Measurements from ENCODE around the gene CBLC. TPM values are rescaled to one million over a fixed set of nuclear protein-coding genes. Genes with fewer than 3 reads are reported as not detected.
A peak's percentile ranks its signal among the peaks of the same experiment; 100 is the strongest.

The CBLC gene
- total RNA-seq, 4 donors from 2014 or later: 84.2 to 197 (median 132) TPM

DNA sequence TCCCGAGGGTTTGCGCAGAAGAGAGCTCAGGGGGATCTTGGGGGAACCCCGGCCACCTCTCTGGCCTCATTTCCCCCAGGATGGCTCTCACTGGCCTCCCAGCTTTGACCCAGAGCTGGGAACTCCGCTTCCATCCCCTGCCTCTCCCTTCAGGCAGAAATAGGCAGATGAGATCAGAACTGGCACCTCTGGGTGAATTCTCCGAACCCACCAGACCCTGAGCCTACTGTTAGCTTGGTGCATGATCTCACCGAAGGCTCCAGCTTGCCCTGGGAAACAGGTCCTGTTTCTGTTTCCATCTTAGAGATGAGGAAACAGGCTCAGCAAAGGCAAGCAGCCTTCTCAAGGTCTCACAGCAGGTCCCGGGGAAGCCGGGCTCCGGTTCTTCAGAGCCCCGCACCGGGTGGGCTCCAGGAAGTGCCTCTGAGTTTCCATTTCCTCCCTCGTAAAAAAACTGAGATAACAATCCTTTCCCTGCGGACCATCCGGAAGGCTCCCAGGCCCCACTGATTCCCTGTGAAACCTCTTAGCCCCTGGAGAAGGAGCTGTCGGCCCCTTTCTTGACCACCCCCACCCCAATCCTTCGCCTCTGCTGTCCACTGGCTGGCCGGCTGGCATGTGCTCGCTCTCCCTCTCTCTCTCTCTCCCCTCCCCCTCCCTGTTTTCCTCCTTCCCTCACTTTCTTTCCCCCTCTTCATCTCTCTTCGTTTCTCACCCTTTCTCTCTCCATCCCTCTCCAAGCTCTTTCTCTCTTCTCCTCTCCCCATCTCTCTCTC lies 70.5 kb downstream of the CBLC start:
- peaks cover 0 to 38% (median 12%) of the 10 kb centered on the region in 4 donors for H3K4me1 ChIP-seq
- peaks cover 0 to 5% (median 0%) of the 10 kb centered on the region in 4 donors for H3K9me3 ChIP-seq
- no peaks in the 10 kb centered on the region for H3K27me3 ChIP-seq
- H3K36me3 ChIP-seq: no peaks in the 10 kb centered on the region
- DNase-seq: peak in 1 of 3 donors; percentile 46
- no peak for TF ChIP-seq POLR2A (IDR thresholded peaks at IDR 0.05)
- TF ChIP-seq, protein P1, sequence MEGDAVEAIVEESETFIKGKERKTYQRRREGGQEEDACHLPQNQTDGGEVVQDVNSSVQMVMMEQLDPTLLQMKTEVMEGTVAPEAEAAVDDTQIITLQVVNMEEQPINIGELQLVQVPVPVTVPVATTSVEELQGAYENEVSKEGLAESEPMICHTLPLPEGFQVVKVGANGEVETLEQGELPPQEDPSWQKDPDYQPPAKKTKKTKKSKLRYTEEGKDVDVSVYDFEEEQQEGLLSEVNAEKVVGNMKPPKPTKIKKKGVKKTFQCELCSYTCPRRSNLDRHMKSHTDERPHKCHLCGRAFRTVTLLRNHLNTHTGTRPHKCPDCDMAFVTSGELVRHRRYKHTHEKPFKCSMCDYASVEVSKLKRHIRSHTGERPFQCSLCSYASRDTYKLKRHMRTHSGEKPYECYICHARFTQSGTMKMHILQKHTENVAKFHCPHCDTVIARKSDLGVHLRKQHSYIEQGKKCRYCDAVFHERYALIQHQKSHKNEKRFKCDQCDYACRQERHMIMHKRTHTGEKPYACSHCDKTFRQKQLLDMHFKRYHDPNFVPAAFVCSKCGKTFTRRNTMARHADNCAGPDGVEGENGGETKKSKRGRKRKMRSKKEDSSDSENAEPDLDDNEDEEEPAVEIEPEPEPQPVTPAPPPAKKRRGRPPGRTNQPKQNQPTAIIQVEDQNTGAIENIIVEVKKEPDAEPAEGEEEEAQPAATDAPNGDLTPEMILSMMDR (IDR thresholded peaks at IDR 0.05): no peak
- H3K27ac ChIP-seq: peak overlapping the region; percentile 75 to 97 (median 96)
- H3K4me3 ChIP-seq: peak overlapping the region; percentile 58 to 95 (median 82)

GRCh38 chr19:44848812-44849447 lies 71.2 kb downstream of the CBLC start:
- no peak for DNase-seq
- Histone ChIP-seq H3K9me3 (peaks cover 0 to 5% (median 0%) of the 10 kb centered on the region in 4 donors), H3K4me1 (peaks cover 0 to 38% (median 12%) of the 10 kb centered on the region in 4 donors), H3K4me3 (peak overlapping the region in 3 of 4 donors; percentile 58 to 95 (median 88)), H3K27ac (peak overlapping the region; percentile 75 to 97 (median 96)), H3K36me3 (no peaks in the 10 kb centered on the region), H3K27me3 (no peaks in the 10 kb centered on the region)
- TF ChIP-seq POLR2A (IDR thresholded peaks at IDR 0.05): no peak
- TF ChIP-seq, protein P1 (IDR thresholded peaks at IDR 0.05): no peak

Small RNAs within 50 kb of the gene (small RNA-seq; reads per million reads assigned to genes)
- gene RF00156: 0 reads per million in 2 donors

Other genes starting within 250 kb of the CBLC start
- 100 to 1,000 TPM in 3 of 4 donors, 1 to 10 TPM in 1; 5.0 to 490 (median 163) TPM for gene CEACAM20, start 248.2 kb upstream of the CBLC start, total RNA-seq
- 10 to 100 TPM in 2 of 4 donors, 1 to 10 TPM in 1, not detected in 1; 7.5 to 20.7 (median 11.0) TPM for gene IGSF23, start 164.3 kb upstream of the CBLC start, total RNA-seq
- gene PVR, start 134.0 kb upstream of the CBLC start, total RNA-seq: 10 to 100 TPM; 21.7 to 49.3 (median 40.0) TPM
- gene CEACAM19, start 106.4 kb upstream of the CBLC start, total RNA-seq: 10 to 100 TPM in 3 of 4 donors, 1 to 10 TPM in 1; 4.4 to 16.9 (median 13.3) TPM
- not detected for gene CEACAM16, start 78.7 kb upstream of the CBLC start, total RNA-seq
- 100 to 1,000 TPM in 3 of 4 donors, 10 to 100 TPM in 1; 45.4 to 136 (median 119) TPM for gene BCL3, start 29.2 kb upstream of the CBLC start, total RNA-seq
- gene BCAM, start 31.2 kb downstream of the CBLC start, total RNA-seq: 10 to 100 TPM; 32.2 to 40.2 (median 37.1) TPM
- 100 to 1,000 TPM in 3 of 4 donors, 10 to 100 TPM in 1; 25.6 to 171 (median 122) TPM for gene NECTIN2, start 68.4 kb downstream of the CBLC start, total RNA-seq
- gene TOMM40, start 113.4 kb downstream of the CBLC start, total RNA-seq: 10 to 100 TPM; 32.6 to 45.7 (median 37.5) TPM
- 100 to 1,000 TPM in 1 of 4 donors, 10 to 100 TPM in 3; 24.2 to 203 (median 51.6) TPM for gene APOE, start 127.9 kb downstream of the CBLC start, total RNA-seq
- gene APOC1, start 136.7 kb downstream of the CBLC start, total RNA-seq: 100 to 1,000 TPM in 1 of 4 donors, 10 to 100 TPM in 1, 1 to 10 TPM in 1, not detected in 1; 3.9 to 107 (median 14.2) TPM
- gene APOC4, start 164.3 kb downstream of the CBLC start, total RNA-seq: not detected
- 10 to 100 TPM in 2 of 4 donors, 1 to 10 TPM in 2; 4.5 to 13.8 (median 9.5) TPM for gene APOC2, start 168.2 kb downstream of the CBLC start, total RNA-seq
- 100 to 1,000 TPM in 3 of 4 donors, 10 to 100 TPM in 1; 95.7 to 156 (median 125) TPM for gene CLPTM1, start 177.5 kb downstream of the CBLC start, total RNA-seq
- gene RELB, start 223.6 kb downstream of the CBLC start, total RNA-seq: 10 to 100 TPM; 13.3 to 49.8 (median 20.4) TPM